CD4-positive, alpha-beta T cell treated with Interleukin-21 for 1 hour (primary cell): ENCODE results near the gene FGD3.

ENCODE experiments used
- DNase-seq: peaks from one replicate; pipeline ENCODE4 v3.0.0-alpha.2; 2020

Gene FGD3

GRCh38 chr9:92947268-92948037 is at the start of gene FGD3:
Gene FGD3, plus strand, starts transcription at chr9:92947523. Its CDS starts 28,734 bp downstream, at chr9:92976257.
- peak; percentile 44 for DNase-seq

- DNase-seq, result peak; percentile 15
Measured at GRCh38 chr9:92905137-92905536, 42.2 kb upstream of the FGD3 start.

- no peak for DNase-seq
Measured at GRCh38 chr9:92911511-92912475, 35.5 kb upstream of the FGD3 start.

- DNase-seq, result no peak
Measured at GRCh38 chr9:92917176-92917800, 30.0 kb upstream of the FGD3 start.

GRCh38 chr9:92920437-92920836 is 26.9 kb upstream of the FGD3 start:
- no peak for DNase-seq

- DNase-seq, result no peak
Measured at GRCh38 chr9:92931606-92932005, 15.7 kb upstream of the FGD3 start.

- no peak for DNase-seq
Measured at GRCh38 chr9:92934321-92934720, 13.0 kb upstream of the FGD3 start.

- no peak for DNase-seq
Measured at GRCh38 chr9:92938025-92938424, 9.3 kb upstream of the FGD3 start.

- no peak for DNase-seq
Measured at GRCh38 chr9:92941861-92942260, 5.5 kb upstream of the FGD3 start.

GRCh38 chr9:92942688-92943616 is 4.4 kb upstream of the FGD3 start:
- DNase-seq, result no peak

GRCh38 chr9:92944921-92945320 is 2.4 kb upstream of the FGD3 start:
- no peak for DNase-seq

GRCh38 chr9:92945796-92946195 is 1.5 kb upstream of the FGD3 start:
- no peak for DNase-seq

- DNase-seq, result no peak
Measured at GRCh38 chr9:92948038-92948534, 763 bp downstream of the FGD3 start.

- DNase-seq, result no peak
Measured at GRCh38 chr9:92948632-92949031, 1.3 kb downstream of the FGD3 start.

- DNase-seq, result no peak
Measured at GRCh38 chr9:92949266-92949982, 2.1 kb downstream of the FGD3 start.

GRCh38 chr9:92950359-92950955 is 3.1 kb downstream of the FGD3 start:
- DNase-seq, result no peak

GRCh38 chr9:92952906-92953610 is 5.7 kb downstream of the FGD3 start:
- no peak for DNase-seq

- DNase-seq, result peak; percentile 85
Measured at GRCh38 chr9:92954049-92954861, 6.9 kb downstream of the FGD3 start.

- DNase-seq, result no peak
Measured at GRCh38 chr9:92954886-92955285, 7.6 kb downstream of the FGD3 start.
